Duodenal mucosa (tissue), 2 donors: ENCODE measurements around the gene DPY19L2.
"Not testable (repeated sequence)": the region's sequence is repeated elsewhere in the genome, so short reads cannot be mapped to it uniquely, and the experiment has no call there.

Experiments used
- H3K27ac ChIP-seq: one replicate; pipeline ENCODE4 v1.7.0; 2013; ENCODE audit warnings: low read depth, low read length
- H3K27me3 ChIP-seq, 2 donors: one replicate each; pipeline ENCODE4 v1.7.0; 2013; ENCODE audit warnings: low read length in 2 of 2, control low read depth in 1 of 2; ENCODE audit not compliant: insufficient read depth in 2 of 2, control insufficient read depth in 1 of 2
- H3K36me3 ChIP-seq, 2 donors: one replicate each; pipeline ENCODE4 v1.7.0; 2013; ENCODE audit warnings: low read length in 2 of 2, control low read depth in 1 of 2; ENCODE audit not compliant: insufficient read depth in 2 of 2, control insufficient read depth in 1 of 2
- H3K4me1 ChIP-seq, 2 donors: one replicate each; pipeline ENCODE4 v1.7.0; 2013; ENCODE audit warnings: low read length in 2 of 2, control low read depth in 1 of 2; ENCODE audit not compliant: insufficient read depth in 2 of 2, control insufficient read depth in 1 of 2
- H3K4me3 ChIP-seq, 2 donors: one replicate each; pipeline ENCODE4 v1.7.0; 2013; ENCODE audit warnings: low read length in 2 of 2, low read depth in 1 of 2
- H3K9ac ChIP-seq, 2 donors: one replicate each; pipeline ENCODE4 v1.7.0; 2013; ENCODE audit warnings: low read length in 2 of 2, low read depth in 1 of 2
- H3K9me3 ChIP-seq, 2 donors: one replicate each; pipeline ENCODE4 v1.7.0; 2013; ENCODE audit warnings: low read length in 2 of 2, control low read depth in 1 of 2; ENCODE audit not compliant: control insufficient read depth in 1 of 2

DPY19L2 gene

GRCh38 chr12:63699011-63699410, 30.7 kb upstream of the DPY19L2 start:
- H3K9ac ChIP-seq, H3K4me1 ChIP-seq, H3K36me3 ChIP-seq, H3K9me3 ChIP-seq, H3K4me3 ChIP-seq, H3K27me3 ChIP-seq, H3K27ac ChIP-seq: not testable (repeated sequence)

GRCh38 chr12:63690837-63691236, 22.5 kb upstream of the DPY19L2 start:
- not testable (repeated sequence) for H3K27me3 ChIP-seq, H3K27ac ChIP-seq, H3K9me3 ChIP-seq, H3K4me3 ChIP-seq, H3K4me1 ChIP-seq, H3K9ac ChIP-seq, H3K36me3 ChIP-seq

GRCh38 chr12:63689141-63689540, 20.8 kb upstream of the DPY19L2 start:
- H3K9ac ChIP-seq, H3K27ac ChIP-seq, H3K9me3 ChIP-seq, H3K36me3 ChIP-seq, H3K27me3 ChIP-seq, H3K4me1 ChIP-seq, H3K4me3 ChIP-seq: not testable (repeated sequence)

GRCh38 chr12:63686623-63687022, 18.3 kb upstream of the DPY19L2 start:
- not testable (repeated sequence) for H3K36me3 ChIP-seq, H3K4me1 ChIP-seq, H3K9ac ChIP-seq, H3K27me3 ChIP-seq, H3K27ac ChIP-seq, H3K4me3 ChIP-seq, H3K9me3 ChIP-seq

GRCh38 chr12:63685789-63686188, 17.5 kb upstream of the DPY19L2 start:
- not testable (repeated sequence) for H3K27me3 ChIP-seq, H3K9ac ChIP-seq, H3K36me3 ChIP-seq, H3K4me3 ChIP-seq, H3K4me1 ChIP-seq, H3K27ac ChIP-seq, H3K9me3 ChIP-seq

GRCh38 chr12:63682617-63683016, 14.3 kb upstream of the DPY19L2 start:
- not testable (repeated sequence) for H3K36me3 ChIP-seq, H3K4me3 ChIP-seq, H3K9me3 ChIP-seq, H3K27me3 ChIP-seq, H3K27ac ChIP-seq, H3K4me1 ChIP-seq, H3K9ac ChIP-seq

GRCh38 chr12:63680758-63681157, 12.5 kb upstream of the DPY19L2 start:
- H3K27ac ChIP-seq, H3K27me3 ChIP-seq, H3K9me3 ChIP-seq, H3K4me3 ChIP-seq, H3K9ac ChIP-seq, H3K4me1 ChIP-seq, H3K36me3 ChIP-seq: not testable (repeated sequence)

- H3K4me3 ChIP-seq, H3K27me3 ChIP-seq, H3K36me3 ChIP-seq: not testable (repeated sequence)
Observed at GRCh38 chr12:63672550-63672949, 4.3 kb upstream of the DPY19L2 start.

GRCh38 chr12:63669936-63670335, 1.6 kb upstream of the DPY19L2 start:
- not testable (repeated sequence) for H3K9me3 ChIP-seq, H3K27ac ChIP-seq, H3K27me3 ChIP-seq, H3K36me3 ChIP-seq, H3K9ac ChIP-seq, H3K4me3 ChIP-seq, H3K4me1 ChIP-seq

More at GRCh38 chr12:63672550-63672949, 4.3 kb upstream of the DPY19L2 start:
- not testable (repeated sequence) for H3K4me1 ChIP-seq, H3K27ac ChIP-seq, H3K9ac ChIP-seq, H3K9me3 ChIP-seq

GRCh38 chr12:63669427-63669826, 1.1 kb upstream of the DPY19L2 start:
- H3K9ac ChIP-seq, H3K9me3 ChIP-seq, H3K36me3 ChIP-seq, H3K27ac ChIP-seq, H3K4me1 ChIP-seq, H3K27me3 ChIP-seq: not testable (repeated sequence)
- H3K4me3 ChIP-seq, result peak overlapping the region in 1 of 2 donors; percentile 65

- H3K36me3 ChIP-seq, H3K4me1 ChIP-seq, H3K9ac ChIP-seq, H3K27me3 ChIP-seq, H3K9me3 ChIP-seq: not testable (repeated sequence)
- H3K4me3 ChIP-seq, result peak overlapping the region; percentile 64 to 65
- H3K27ac ChIP-seq, result peak overlapping the region; percentile 20
Observed at GRCh38 chr12:63668800-63669365, 590 bp upstream of the DPY19L2 start.
